HG03432 (cell line): ENCODE data around the gene NHS.

Experiments used
- ATAC-seq: cut with Tn5 transposase; IDR thresholded peaks from one replicate; pipeline ENCODE4 v1.9.1; 2021; ENCODE audit warnings: mild to moderate bottlenecking, moderate library complexity; ENCODE audit not compliant: unreplicated experiment

The NHS gene

DNA sequence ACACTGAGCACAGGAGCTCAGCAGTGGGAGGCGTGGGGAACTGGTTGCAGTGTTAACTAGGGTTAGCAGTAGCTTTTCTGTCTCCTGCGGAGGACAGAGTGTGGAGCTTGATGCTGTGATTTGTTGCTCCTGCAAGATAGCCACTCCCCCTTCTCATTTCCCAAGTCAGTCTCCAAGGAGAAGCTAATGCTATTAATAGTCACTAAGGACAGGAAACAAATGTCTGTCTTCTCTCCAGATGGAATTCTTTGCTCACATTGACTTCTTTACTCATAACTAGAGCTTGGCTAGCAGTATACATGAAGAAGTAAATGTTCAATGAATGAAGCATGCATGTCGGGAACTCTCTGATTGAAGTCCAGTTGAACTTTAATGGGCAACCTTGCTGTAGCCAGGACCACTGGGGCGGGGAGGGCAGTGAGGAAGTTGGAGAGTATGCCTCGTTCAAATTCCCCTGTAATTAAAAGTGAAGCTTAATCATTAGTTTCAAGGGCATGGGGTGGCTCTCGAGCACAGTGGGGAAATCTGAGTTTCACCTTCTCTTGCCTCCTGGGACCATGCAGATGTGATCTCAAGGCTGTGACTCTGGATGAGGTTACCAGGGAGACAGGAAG lies 205.6 kb downstream of the NHS start:
- no peak for ATAC-seq

DNA sequence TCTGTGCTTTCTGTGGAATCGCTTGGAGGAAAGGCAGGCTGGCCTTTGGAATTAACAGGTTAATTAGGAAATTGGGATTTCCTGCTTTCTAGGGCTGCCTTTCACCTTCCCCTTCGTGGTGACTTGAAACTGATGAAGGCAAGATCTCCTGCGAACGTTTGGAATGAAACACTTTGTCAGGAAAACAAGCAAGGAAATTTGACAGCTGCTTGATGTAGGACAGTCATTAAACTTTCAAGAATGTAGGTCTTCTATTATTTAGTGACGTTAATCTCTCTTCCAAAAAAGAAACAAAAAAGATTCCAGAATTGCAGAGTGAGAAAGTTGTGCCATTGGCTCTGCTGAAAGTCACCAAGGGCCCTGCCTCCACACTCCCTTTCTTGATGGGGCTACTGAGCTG lies 206.6 kb downstream of the NHS start:
- ATAC-seq, result no peak

DNA sequence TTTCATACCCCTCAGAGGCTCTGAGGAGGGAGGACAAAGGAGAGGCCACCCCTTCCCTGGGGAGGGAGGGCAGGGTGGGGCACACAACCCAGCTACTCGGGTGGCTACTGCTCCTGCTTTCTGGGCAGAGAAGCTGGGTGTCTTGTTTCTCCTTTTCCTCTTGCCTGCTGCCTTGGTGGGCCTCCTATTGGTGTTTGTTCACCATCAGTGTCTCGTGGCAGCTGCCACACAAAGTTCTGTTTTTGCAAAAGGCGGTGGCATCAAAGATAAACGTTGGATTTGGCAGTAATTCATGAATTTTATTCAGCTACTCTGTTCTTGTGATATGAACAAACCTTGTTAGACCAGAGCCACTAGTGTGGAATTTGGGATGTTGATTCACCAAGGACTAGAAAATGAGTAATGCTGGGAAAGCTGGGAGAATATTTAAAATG lies 209.3 kb downstream of the NHS start:
- ATAC-seq, result no peak

DNA sequence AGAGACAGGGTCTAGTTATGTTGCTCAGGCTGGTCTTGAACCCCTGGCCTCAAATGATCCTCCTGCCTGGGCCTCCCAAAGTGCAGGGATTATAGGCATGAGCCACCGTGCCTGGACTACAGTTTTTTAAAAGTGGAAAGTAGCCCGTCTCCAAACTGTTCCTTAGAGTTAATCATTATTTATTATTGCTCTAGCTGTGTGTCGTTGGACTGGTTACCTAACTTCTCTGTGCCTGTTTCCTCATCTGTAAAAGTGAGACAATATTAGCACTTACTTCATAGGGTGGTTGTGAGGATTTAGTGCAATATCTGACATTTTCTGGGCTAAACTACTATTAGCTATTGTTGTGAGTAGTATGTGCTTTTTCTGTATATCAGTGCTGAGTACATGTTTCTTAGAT lies 210.0 kb downstream of the NHS start:
- ATAC-seq, result no peak

DNA sequence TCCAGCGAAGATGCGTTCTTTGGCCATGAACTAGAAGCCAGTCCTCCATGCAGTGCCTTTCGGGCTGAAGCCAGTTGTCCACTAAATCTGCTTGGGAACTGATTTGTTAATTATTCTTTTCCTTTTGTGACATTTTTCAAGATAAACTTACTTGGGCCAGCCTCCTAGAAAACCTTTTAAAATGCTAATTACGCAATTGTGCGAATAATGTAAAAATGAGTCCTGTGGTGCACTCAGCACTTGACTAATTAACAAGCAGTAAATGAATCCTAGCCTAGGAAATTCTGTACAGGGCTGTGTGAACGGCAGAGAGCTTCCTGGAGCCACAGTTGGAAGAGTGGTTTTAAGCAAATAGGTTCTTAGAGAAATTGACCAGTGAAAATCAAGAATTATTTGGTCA lies 212.4 kb downstream of the NHS start:
- no peak for ATAC-seq

DNA sequence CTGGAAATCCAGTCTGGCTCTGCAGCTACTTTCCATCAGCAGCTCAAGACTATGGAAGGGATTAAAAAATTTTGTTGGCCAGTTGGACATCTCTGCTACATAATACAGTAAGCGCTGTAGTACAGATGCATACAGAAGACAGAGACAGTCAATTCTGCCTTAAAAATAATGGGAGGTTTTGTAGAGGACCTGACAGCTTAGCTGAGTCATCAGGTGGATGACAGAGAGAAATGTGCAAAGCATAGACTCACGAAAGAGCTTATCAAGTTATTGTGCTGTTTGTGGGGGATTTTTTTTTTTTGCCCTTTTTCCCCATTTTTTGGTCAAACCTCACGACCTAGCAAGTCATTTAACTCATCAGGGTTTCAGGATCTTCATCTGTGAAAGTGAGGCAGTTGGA lies 213.3 kb downstream of the NHS start:
- ATAC-seq, result no peak

DNA sequence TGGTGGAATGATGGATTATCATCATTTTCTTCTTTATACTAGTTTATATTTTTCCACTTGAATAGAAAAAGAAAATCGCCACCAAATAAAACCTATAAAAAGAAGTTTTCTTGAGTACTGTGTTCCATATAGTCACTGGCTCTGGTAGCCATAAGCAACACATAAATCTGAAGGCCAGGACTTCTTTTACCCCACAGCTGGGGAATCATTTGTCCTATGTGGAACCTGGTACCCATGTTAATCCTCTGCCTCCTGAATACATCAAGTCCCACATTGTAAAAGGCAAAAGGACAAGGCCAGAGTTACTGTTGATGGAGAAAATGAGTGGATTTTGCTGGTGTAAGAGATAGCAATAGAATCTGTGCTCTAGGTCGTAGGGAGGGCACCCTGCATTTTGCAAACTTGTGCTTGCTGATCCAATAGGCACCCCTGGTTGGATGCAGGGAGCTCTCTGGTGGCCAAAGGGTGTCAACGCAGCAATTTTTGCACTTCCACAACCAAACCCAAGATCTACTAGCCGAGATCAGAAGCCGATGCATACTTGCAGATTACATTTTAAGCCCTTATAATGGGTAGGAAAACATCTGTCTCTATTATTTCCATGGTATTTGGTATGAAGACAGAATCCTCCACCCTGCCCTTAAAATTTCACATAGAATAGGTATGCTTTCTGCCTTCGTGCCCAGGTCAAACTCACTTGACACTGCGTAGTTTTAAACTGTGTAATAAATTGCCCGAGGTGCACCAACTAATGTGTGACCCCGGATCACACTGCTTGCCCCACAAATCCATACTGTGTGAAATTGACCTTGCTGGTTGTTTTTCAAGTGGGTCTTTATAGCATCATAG lies 216.1 kb downstream of the NHS start:
- peak; percentile 57 for ATAC-seq

DNA sequence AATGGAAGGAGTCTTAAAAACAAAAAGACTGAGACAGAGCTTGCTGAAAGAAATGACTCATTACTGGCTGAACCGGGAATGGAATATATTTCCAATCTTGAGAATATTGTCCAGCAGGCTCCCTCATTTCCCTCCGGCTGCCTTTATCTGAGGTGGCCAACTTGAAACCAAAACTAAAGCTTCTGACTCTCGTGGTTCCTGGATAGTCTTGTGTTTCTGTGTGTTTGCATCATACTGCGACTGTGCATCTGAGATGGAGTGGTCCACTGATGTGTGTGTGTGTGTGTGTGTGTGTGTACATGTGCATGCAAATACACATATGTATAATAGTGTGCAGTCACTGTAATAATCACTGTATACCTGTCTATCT lies 216.7 kb downstream of the NHS start:
- ATAC-seq, result no peak

DNA sequence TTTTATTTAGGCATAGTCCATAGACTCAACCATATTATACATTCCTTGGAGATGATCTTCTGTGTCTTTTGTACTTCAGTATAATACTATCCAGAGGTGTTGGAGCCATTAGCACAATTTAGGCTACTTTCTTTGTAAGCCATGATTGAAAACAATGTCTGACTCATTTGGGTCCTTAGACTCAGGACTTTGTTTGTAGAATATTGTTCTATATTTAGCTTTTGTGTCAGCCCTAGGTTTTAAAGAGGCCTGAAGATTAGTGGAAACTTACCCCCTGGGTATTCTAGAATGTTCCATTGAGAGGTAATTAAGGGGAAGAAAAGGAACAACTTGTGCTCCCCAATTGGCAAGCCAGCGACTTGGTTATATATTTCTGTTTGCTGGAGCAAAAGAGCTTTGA lies 217.1 kb downstream of the NHS start:
- no peak for ATAC-seq

DNA sequence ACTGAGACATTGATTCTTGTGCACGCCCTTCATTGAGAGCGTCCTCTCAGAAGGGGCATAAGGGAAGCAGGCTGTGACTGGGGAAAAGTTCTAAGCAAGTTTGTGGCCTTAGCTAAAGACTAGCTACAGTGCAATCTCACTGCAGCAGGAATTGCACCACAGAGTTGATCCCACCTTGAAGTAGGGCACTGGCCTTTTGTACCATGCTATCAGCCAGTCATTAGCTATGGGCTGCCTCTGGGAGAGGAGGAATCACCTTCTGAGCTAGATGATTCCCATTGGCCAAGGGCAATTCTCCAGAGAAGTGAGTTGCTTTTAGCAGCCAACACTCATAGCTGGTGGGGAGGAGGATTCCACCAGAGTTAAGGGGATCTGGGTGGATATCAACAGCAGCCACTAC lies 219.7 kb downstream of the NHS start:
- ATAC-seq, result no peak

DNA sequence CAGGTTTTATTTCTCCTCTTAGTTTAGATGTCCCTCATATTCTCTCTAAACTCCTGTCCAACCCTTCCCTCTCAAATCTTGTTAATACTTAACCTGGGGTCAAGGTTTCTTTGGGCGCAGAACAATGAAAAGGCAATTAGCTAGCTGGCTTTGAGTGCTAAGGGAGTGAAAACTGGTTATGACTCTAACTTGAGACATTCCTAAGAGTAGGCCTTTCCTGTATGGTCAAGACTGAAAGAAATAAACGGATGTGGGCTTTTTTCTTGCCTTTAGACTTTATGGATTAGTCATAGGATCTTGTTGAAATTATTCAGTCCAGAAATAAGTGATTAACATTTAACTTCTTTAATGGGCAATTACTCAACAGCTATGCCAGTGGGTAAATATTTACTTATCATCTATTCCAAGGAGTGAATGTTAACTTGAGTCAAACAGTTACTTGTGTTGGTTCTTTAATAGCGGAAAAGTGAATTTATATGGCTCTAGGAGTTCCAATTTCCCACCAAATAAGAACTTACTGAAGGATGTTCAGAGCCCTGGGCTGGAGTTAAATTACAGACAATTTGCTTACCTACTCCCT lies 220.5 kb downstream of the NHS start:
- peak; percentile 81 for ATAC-seq

DNA sequence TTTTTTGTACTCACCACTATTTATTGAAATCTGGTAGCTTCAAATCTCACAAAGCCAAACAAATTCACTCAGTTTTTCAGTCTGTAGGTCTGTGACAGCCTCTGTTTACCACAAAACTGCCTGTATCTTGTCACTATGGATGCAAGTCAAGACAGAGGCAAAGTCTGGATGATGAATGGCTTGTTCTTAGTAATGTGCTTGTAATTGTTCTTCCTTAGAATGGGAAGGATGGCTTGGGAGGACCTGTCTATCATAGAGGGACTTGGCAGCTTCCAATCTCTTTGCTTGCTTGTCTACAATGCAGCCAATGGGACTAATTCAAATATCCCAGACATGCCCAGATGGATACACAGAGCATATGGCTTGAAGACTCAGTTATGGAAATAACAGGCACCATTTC lies 221.1 kb downstream of the NHS start:
- no peak for ATAC-seq

DNA sequence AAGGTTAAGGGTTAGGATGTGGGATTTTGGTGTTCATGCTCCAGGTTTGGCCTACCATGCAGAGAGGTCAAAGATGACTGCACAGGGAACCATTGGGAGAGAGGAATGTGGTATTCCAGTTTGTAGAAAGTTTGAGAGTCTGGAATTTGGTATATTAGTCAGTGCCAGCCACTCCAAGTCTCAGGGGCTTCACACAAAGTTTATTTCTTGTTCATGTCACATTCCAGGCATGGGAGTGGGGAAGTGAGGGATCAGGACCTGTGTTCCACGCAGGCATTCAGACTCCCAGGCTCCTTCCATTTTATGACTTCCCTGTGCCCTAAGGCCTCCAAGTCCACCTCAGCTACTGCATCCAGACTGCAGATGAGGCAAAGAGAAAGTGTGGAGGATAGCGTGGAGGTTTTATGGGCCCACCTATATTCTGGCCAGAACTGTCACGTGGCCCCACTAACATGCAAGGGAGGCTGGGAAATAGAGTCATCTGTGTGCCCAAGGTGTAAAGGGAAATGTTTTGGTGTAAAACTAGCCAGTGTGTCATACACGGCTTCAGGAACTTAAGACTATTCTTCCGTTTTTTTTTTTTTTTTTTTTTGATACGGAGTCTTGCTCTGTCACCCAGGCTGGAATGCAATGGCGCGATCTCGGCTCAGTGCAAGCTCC lies 221.7 kb downstream of the NHS start:
- ATAC-seq, result no peak

DNA sequence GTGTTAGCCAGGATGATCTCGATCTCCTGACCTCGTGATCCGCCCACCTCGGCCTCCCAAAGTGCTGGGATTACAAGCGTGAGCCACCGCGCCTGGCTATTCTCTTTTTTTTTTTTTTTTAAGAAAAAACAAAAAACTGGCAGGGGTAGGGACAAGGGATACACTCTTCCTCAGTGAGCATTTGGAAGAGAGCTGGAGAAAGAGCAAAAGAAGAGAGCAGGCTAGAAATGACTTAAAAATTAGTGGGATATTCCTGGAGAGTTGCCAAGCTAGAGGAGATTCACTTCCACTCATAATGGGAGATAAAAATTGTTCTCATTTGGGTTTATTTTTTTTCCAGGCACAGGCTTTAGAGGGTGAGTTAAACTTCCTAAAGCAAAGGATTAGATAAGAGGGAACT lies 222.3 kb downstream of the NHS start:
- no peak for ATAC-seq

DNA sequence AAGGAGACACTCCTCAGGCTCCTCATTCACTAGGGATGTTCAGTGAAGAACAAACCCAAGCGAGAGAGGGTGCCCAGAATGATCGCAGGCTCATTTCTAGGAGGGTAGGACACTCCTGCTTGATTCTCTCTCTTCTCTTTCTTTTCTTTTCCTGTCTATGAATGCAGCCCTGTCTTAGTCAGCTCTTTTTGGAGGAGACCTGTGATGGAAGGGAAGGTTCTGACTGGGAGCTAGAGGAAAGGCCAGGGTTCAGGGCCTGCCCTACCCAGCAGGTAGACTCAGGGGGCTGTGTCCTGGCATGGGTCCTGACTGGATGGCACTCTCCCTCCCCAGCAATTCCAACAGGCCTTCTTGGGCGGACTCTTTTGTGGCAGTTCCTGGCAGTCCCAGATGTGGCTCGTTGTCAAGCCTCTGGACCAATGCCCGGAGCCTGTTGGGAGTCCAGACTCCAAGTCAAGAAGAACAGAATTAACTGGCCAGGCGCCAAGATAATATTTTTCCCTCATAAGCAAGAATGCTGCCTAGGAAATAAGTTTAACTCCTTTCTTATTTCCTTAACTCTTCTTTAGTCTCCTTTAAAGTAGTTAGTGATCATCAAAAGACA lies 222.9 kb downstream of the NHS start:
- no peak for ATAC-seq

DNA sequence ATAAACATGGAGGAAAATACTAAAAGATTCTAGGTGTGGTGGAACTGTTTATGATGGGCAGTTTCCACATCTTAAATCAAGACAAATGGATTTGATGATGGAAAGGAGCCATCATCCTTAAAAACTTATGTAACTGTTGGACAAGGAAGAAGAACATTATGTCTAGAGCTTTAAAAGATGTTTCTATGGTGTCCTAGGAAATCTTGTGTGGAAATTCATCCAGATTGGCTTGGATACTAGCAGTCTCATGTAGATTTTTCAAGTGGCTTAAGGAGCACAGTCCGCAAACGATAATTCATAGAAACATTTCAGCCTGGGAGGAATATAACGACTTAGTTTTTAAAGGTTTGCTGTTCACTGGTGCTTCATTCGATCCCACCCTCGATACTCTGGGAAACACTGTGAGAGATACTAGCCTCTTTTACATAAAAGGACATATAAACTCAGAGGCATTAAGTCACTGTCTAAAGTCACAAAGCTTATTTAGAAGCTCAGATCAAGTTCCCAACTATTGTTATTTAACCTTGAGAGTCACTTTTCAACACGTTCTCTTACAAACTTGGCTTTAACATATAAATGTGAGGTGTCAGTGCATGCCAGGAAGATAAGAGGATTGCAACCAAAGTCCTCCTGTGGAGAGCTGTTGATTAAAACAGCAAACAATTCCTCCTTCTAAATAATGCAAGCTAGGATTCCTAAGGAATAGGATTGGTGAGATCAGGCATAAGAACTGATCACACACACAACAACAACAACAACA lies 226.6 kb downstream of the NHS start:
- no peak for ATAC-seq

DNA sequence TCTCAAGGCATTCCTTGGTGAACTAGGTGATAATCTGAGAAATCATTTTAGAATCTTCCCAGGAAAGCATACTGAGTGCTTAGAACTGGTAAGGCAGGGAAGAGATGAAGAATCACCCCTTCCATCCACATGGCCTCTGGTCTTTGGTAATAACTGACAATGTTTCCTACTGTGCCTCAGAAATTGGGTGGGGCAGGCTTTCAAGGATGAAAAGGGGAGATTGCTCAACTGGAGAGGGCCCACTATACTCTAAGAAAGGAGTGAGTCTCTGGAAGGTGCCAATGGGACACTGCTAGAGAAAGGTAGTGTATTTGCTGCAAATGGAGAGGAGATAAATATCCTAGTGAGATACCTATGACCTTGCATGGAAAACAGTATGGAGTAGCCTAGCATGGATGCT lies 227.2 kb downstream of the NHS start:
- no peak for ATAC-seq

DNA sequence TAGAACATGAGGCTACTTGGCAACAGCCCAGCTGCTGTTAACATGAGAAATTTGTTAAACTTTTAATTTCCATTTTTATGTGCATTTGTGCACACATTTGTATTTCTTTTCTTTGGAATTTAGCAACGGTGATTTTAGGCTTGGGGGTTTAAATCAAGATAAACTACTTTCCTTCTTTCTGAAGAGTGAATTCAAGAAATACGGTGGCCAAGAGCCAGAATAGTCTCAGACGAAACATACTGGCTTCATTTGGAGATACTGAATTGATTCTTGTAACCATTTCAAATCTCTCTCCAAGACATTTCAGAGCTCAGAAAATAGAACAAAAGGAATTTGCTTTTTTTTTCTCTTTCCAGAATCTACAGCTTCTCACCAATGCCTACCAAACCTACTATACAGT lies 228.2 kb downstream of the NHS start:
- no peak for ATAC-seq

DNA sequence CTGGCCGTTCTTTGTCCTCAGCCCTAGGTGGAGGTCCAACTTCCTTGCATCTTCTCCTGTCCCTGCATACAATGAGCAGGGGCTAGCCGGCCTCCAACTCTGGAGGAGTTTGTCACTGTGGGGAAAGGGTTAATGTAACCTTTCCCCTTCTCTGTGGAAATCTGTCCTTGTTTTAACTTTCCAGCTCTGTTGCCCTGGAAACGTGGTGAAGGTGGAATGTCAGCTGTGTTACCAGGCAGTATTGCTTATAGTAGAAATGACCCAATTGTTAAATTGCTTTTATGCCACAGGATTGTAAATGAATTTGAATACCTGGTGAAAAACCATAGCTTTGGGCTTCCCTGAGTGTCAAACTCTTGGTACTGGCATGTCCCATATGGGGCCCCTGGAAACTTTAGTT lies 230.7 kb downstream of the NHS start:
- no peak for ATAC-seq

DNA sequence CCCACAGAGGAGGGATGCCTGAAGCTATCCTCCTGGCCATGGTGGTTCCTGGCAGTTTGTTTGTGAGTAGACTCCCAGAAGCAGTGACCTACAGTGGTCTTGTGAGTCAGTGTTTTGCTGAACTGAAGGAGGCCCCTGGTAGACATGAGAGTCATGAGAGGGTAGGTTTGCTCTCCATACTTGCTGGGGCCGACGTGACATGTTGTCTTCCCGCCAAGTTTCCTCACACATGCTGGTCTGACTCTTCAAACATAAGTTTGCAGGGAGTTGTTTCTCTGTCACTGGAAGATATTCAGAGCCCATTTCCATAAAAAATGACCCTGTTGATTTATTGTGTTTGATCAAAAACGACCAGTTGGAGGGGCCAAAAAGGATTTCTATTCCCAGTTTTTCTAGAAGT lies 231.2 kb downstream of the NHS start:
- ATAC-seq, result no peak

DNA sequence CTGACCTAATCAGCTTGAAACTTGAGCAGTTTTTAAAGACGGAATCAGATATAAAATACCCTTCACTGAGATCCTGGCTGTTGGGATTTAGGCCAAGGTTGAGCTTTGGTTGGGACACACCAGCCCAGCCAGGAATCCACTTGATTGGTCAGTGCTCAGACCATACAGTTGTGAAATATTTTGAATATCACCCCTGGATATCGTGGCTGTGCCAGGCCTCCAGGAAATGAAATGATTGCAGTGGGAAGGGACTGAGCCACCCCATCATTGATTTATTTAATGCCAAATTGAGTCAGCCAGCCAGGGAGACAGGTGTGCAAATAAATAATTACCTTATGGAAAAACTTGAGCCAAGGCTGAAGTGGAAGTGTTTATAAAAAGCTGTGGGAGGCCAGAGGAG lies 233.9 kb downstream of the NHS start:
- no peak for ATAC-seq
